Epithelial cell of prostate (primary cell): Measurements from ENCODE around the gene TRMT1.

ENCODE experiments used
- DNase-seq: peaks from one replicate; pipeline ENCODE4 v3.0.0-alpha.2; 2011; ENCODE audit warnings: low read depth, low spot score
- H3K27ac ChIP-seq: fragments of 450-650 bp; 2 replicates; pipeline ENCODE4 v1.5.1; 2017; ENCODE audit warnings: mild to moderate bottlenecking

The TRMT1 gene

DNA sequence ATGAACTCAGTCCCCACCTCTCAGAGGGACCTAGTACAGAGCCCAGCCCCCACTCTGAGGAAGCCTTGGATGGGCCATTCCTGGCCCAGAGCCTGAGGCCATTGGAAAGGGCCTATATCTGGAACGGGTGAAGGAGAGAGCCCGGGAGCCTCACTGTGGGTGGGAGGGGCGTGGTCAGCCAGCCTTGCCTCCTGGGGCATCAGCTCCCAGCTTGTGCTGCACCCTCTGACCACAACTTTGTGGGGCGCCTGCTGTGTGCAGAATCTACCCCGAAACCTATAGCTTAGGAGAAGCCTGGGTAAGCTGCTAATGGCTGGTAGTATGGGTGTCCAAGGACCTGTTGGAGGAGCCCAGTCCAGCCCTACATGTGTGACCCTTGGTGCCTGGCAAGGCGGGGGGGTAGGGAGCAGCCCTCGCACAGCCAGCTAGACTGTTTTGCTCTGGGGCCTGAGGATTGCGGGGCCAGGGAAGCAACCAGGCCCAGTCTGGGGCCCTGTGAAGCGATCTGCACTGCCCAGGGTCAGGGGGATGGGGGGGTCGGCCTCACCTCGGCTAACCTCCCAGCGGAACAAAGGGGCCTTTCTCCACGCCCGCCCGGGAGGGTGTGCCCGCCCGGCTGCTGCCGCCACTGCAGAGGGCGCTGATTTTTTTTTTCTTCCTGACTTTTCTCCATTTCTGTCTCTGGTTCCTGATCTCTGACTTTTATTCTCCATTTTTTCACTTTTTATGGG lies 56.1 kb downstream of the TRMT1 start:
- H3K27ac ChIP-seq: peak overlapping the region; percentile 11
- DNase-seq: no peak

DNA sequence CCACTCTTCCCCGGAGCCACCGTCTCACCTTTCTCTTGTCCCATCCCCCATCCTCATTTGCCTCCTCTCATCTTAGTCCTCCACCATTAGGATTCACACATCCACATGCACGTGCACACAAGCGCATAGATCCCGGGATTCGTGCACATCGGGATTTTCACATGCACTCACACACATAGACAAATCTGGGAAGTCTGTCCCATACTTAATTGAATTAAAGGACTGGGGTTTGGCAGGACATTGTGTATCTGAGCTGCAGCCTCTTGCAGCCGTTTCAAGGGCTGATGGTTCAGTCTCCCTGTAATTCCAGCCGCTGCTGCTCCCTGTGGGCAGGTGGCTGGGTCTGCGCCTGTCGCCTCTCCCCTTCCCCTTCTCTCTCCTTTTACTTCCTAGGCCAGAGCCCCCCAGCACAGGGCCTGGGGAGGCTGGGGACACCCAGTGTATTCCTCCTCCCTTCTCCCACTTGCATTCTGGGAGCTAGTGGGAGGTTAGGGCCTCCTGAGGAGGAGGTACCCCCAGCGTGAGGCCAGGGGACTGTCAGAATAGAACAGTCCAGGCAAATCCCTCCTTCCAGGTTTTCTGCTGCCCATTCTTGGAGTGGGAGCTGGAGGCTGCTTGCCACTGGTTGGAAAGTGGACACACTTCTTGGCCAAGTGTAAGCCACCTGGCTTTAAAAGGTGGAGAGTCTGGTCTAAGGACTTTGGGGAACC lies 57.4 kb downstream of the TRMT1 start:
- H3K27ac ChIP-seq: no peak overlapping the region
- no peak for DNase-seq

GRCh38 chr19:13057744-13058143 lies 58.8 kb downstream of the TRMT1 start:
- no peak overlapping the region for H3K27ac ChIP-seq
- no peak for DNase-seq

- DNase-seq: no peak
- H3K27ac ChIP-seq: no peak overlapping the region
Observed at GRCh38 chr19:13057147-13057572, 59.4 kb downstream of the TRMT1 start.

GRCh38 chr19:13056052-13056660 lies 60.4 kb downstream of the TRMT1 start:
- H3K27ac ChIP-seq: peak overlapping the region; percentile 88
- DNase-seq: no peak

DNA sequence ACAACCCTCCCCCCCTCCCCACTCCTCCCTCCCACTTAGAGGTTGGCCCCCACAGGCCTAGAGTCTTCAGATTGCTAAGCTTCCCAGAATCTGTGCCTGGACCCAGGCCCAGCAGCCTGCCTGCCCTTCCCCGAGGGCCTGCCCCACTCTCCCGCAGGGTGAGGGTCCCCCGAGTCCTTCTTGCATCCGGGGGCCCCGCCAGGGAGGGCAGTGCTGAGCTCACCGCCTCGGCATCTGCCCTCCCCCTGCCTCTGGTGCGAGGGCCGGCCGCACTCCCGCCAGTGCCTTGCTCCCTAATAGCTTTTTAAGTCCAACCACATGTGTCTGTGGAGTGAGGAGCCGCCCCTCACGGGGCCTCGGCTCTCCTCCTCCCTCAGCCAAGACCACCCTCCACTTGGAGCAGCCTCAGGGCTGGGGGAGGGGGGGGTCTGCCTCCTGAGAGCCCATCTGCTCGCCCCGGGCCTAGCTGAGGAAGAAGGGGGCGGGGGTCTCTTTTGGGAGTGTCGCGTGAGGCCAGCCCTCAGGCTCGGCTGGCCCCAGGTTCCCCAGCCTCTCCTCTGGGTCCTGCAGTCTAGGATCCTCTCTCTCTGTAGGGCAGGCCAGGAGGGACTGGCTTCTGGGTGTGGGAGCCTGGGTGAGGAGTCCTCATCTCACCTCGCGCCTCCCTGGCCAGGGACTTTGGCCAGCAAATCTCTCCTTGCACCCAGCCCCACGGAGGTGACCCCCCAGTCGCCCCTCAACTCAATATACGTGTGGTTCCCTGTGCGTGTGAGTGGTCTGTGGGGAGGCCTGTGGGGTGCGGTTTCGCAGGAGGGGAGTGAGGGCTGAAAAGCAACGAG lies 61.1 kb downstream of the TRMT1 start:
- H3K27ac ChIP-seq: peak overlapping the region; percentile 88
- no peak for DNase-seq
